Aorta (tissue), 5 donors: ENCODE data around the gene EPB41L5. TPM values are rescaled to one million over a fixed set of nuclear protein-coding genes. Genes with fewer than 3 reads are reported as not detected.

ENCODE experiments used
- ATAC-seq: fragments of 200-7000 bp; cut with Tn5 transposase; one replicate; pipeline ENCODE4 v1.9.1; 2022; ENCODE audit warnings: moderate library complexity; ENCODE audit not compliant: low FRiP score
- DNase-seq, 2 donors: peaks; one replicate each; pipeline ENCODE4 v3.0.0-alpha.2; 2020
- H3K27ac ChIP-seq, 2 donors: one replicate each; pipeline ENCODE4 v1.5.1; 2013; ENCODE audit warnings: low read length in 2 of 2, mild to moderate bottlenecking in 2 of 2, moderate library complexity in 2 of 2, control low read depth in 1 of 2, inconsistent platforms in 1 of 2, low read depth in 1 of 2
- H3K27me3 ChIP-seq, 2 donors: one replicate each; pipeline ENCODE4 v1.6.1; 2013; ENCODE audit warnings: control low read depth in 1 of 2, low read length in 1 of 2, mild to moderate bottlenecking in 1 of 2, moderate library complexity in 1 of 2; ENCODE audit not compliant: insufficient read depth in 2 of 2, control insufficient read depth in 1 of 2
- H3K36me3 ChIP-seq, 2 donors: one replicate each; pipeline ENCODE4 v1.6.1; 2013; ENCODE audit warnings: control low read depth in 1 of 2, low read length in 1 of 2, mild to moderate bottlenecking in 1 of 2; ENCODE audit not compliant: insufficient read depth in 2 of 2, control insufficient read depth in 1 of 2
- H3K4me1 ChIP-seq, 2 donors: one replicate each; pipeline ENCODE4 v1.6.1; 2013; ENCODE audit warnings: low read length in 2 of 2, control low read depth in 1 of 2, mild to moderate bottlenecking in 1 of 2, moderate library complexity in 1 of 2; ENCODE audit not compliant: insufficient read depth in 2 of 2, control insufficient read depth in 1 of 2
- H3K4me3 ChIP-seq, 2 donors: one replicate each; pipeline ENCODE4 v1.5.1; 2013; ENCODE audit warnings: low read length in 2 of 2, control low read depth in 1 of 2, mild to moderate bottlenecking in 1 of 2
- H3K9me3 ChIP-seq: one replicate; pipeline ENCODE4 v1.6.1; 2013; ENCODE audit warnings: mild to moderate bottlenecking, low read length; ENCODE audit not compliant: control insufficient read depth
- WGBS, 2 donors: extraction: QIAGEN DNeasy Blood & Tissue Kit; methylation state at CpG; one replicate each; pipeline ENCODE4 v1.1.7; 2013; 5-methylcytosine and 5-hydroxymethylcytosine counted together
- intact Hi-C, 2 donors: fragments of 100-400 bp; cut with DNase I; formaldehyde crosslinking; loops; one replicate each; pipeline versions ENCODE4 v1.14.2 to v1.15.0; 2022
- polyA plus RNA-seq, 2 donors: library from polyadenylated mRNA; stranded (reverse); fragments of 200-250 nt; gene quantifications; one replicate each; pipeline ENCODE4 v1.2.3, GENCODE V29; 2013
- total RNA-seq, 2 donors: library from RNA; stranded (reverse); fragmentation: NEBNext Ultra II Directional; extraction: Animal tissue kit (Norgen Biotek cat#: 25700); gene quantifications; one replicate each; pipeline ENCODE4 v1.2.1, GENCODE V29; 2021
- donor health status: healthy with polysubstance abuse.
- donor health status: Bipolar disorder and iron deficiency.
- donor health status: DM: no; HTN: no; CAD: no.
- donor health status: DM: no; HTN: no; CAD: no.
- donor health status: DM: yes; HTN: yes; CAD: no.

Gene EPB41L5
- total and polyA plus RNA-seq, 4 donors, result 4.3 to 21.8 (median 11.4) TPM

DNA sequence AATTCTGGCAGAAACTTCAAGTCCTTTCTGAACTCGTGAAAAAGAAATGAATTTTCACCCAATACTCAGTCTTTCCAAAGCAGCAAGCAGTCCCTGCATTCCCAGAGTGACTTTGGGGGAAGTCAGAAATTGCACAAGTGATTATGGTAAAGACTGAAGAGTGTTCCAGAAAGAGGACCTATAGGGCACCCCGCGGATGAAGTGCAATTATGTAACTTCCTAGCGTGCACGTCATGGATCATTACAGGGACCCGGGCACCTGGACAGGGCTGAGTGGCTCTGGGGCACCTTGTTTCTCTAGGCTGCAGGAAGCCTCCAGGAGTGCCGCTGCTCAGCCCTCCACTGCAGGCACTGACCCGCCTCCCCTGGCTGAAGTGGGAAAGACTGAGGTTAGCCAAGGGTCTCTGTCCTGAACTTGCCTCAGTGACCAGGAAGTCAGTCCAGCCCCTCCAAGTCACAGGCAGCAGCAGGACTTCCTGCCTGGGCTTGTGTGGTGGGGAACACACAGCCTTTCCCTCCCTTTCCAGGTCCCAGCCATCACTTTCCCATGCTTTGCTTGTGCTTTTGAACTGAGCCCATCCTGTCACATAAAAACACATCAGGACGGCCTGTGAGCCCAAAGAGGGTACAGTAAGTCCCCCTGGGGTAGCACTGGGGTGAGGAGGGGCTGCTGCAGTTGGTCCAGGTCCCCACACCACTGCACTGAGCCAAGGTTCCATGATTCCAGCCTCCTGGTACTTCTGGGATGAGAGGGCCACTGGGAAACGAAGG lies 190.6 kb downstream of the EPB41L5 start:
- DNase-seq, result no peak
- no peaks in the 10 kb centered on the region for H3K9me3 ChIP-seq
- ATAC-seq, result peak; percentile 44
- H3K27ac ChIP-seq, result no peak overlapping the region
- no peak overlapping the region for H3K4me3 ChIP-seq
- H3K27me3 ChIP-seq, result no peaks in the 10 kb centered on the region
- H3K4me1 ChIP-seq, result no peaks in the 10 kb centered on the region
- 69 to 71% methylated on average over 10 of the region's 10 CpGs for WGBS, 2 donors
- intact Hi-C loops, result no loop called here
- no peaks in the 10 kb centered on the region for H3K36me3 ChIP-seq

DNA sequence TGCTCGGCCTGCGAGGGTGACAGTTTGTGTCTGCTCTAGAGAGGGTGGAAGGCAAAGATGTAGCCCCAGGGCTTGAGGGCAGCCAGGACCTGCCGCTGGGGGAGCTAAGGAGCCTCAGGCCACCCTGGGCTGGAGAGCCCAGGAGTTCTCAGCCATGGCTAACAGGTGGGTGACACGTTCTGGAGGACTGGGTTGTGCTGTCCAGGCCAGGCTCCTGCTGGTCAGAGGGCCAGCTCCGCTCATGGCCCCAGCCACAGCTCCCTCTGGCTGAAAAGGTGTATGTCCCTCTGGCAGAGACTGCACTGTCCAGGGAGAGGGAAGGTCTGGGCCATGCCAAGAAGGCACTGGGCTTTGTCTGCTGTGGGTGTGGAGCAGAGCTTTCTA lies 191.1 kb downstream of the EPB41L5 start:
- intact Hi-C loops, result no loop called here
- no peak overlapping the region for H3K4me3 ChIP-seq
- WGBS, 2 donors, result 87 to 88% methylated on average over 5 of the region's 5 CpGs
- no peak for DNase-seq
- no peak for ATAC-seq
- H3K9me3 ChIP-seq, result no peaks in the 10 kb centered on the region
- H3K27me3 ChIP-seq, result no peaks in the 10 kb centered on the region
- H3K36me3 ChIP-seq, result no peaks in the 10 kb centered on the region
- no peak overlapping the region for H3K27ac ChIP-seq
- no peaks in the 10 kb centered on the region for H3K4me1 ChIP-seq

DNA sequence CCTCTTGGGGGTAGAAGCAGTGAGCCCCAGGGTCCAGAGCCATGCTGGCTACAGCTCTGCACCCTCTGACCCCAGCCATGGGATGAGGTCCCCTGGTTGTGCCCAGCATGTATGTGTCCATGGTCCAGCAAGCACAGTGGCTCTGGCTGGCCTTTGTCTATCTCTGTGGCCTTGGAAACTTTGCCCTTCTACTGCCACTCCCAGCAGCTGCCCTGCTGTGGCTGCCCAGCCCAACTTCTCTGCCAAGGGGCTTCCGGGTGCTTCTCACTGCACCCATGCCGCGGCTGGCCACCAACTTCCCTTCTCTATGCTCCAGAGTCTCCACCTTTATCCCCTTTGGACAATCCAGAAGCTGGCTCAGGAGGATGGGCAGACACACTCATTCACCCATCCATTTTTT lies 191.5 kb downstream of the EPB41L5 start:
- no peak overlapping the region for H3K4me3 ChIP-seq
- H3K27me3 ChIP-seq, result no peaks in the 10 kb centered on the region
- H3K4me1 ChIP-seq, result no peaks in the 10 kb centered on the region
- DNase-seq, result no peak
- peak; percentile 16 for ATAC-seq
- intact Hi-C loops, result no loop called here
- H3K9me3 ChIP-seq, result no peaks in the 10 kb centered on the region
- no peak overlapping the region for H3K27ac ChIP-seq
- WGBS, 2 donors, result 58 to 88% methylated on average over 3 of the region's 3 CpGs
- H3K36me3 ChIP-seq, result no peaks in the 10 kb centered on the region

DNA sequence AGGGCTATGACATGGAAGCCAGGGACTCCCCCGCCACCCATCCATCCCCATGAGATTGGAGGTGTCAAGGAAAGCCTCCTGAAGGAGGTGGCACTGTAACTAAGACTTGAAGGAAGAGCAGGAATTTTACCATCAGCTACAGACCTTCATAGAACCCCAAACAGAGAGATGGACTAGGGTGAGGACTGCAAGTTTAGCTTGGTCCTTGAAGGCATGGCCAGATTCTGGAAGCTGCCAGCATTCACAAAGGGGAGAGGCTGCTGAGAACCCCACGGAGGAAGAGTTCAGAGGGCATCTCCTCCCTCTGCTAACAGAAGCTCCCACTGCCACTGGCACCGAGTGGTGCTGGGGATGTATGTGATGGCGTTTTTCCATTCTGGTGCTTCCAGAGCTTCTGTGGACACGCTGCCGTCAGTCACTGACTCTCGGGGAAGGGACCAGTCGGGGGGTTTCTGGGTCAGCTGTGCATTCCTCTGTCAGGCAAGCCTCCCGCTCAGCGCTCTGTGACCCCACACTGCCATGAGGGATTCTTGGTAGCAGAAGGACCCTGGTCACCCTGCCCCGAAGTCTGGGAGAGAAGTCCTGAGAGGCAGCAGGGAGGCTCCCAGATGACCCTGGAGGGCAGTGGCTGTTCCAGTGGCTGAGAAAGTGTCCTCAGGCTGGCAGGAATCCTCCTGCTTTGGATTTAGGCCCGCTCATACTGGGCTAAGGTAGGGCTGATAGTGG lies 192.2 kb downstream of the EPB41L5 start:
- no peak overlapping the region for H3K4me3 ChIP-seq
- intact Hi-C loops, result no loop called here
- H3K27me3 ChIP-seq, result no peaks in the 10 kb centered on the region
- WGBS, 2 donors, result 87 to 92% methylated on average over 12 of the region's 12 CpGs
- DNase-seq (no peak), ATAC-seq (no peak)
- no peaks in the 10 kb centered on the region for H3K36me3 ChIP-seq
- H3K27ac ChIP-seq, result no peak overlapping the region
- no peaks in the 10 kb centered on the region for H3K9me3 ChIP-seq
- H3K4me1 ChIP-seq, result no peaks in the 10 kb centered on the region

DNA sequence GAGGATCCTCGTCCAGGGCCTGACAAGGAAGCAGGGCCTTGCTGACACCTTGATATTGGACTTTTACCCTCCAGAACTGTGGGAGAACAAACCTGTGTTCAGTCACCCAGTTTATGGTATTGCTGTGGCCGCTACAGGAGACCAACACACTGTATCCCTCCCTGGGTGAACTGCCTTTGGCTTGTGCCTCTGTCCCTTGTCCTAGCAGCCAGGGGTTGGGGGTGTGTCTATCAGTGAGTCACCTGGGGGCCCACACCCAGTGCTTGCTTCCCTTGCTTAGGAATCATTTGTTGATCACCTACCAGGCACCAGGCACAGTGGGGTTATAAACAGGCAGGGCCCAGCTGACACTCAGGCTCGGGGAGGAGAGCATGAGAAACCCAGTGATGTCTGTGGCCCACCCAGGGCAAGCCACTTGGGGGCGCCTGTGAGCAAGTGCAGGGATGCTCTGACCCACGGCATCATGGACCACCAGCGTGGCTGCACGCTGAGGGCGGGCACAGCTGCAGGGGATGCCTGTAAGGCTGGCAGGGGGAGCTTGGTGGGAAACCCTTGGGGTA lies 193.2 kb downstream of the EPB41L5 start:
- intact Hi-C loops, result no loop called here
- H3K27ac ChIP-seq, result no peak overlapping the region
- H3K4me1 ChIP-seq, result no peaks in the 10 kb centered on the region
- DNase-seq (peak in 1 of 2 donors; percentile 82), ATAC-seq (no peak)
- H3K36me3 ChIP-seq, result no peaks in the 10 kb centered on the region
- 66 to 73% methylated on average over 8 of the region's 8 CpGs for WGBS, 2 donors
- H3K4me3 ChIP-seq, result no peak overlapping the region
- no peaks in the 10 kb centered on the region for H3K27me3 ChIP-seq
- H3K9me3 ChIP-seq, result no peaks in the 10 kb centered on the region

DNA sequence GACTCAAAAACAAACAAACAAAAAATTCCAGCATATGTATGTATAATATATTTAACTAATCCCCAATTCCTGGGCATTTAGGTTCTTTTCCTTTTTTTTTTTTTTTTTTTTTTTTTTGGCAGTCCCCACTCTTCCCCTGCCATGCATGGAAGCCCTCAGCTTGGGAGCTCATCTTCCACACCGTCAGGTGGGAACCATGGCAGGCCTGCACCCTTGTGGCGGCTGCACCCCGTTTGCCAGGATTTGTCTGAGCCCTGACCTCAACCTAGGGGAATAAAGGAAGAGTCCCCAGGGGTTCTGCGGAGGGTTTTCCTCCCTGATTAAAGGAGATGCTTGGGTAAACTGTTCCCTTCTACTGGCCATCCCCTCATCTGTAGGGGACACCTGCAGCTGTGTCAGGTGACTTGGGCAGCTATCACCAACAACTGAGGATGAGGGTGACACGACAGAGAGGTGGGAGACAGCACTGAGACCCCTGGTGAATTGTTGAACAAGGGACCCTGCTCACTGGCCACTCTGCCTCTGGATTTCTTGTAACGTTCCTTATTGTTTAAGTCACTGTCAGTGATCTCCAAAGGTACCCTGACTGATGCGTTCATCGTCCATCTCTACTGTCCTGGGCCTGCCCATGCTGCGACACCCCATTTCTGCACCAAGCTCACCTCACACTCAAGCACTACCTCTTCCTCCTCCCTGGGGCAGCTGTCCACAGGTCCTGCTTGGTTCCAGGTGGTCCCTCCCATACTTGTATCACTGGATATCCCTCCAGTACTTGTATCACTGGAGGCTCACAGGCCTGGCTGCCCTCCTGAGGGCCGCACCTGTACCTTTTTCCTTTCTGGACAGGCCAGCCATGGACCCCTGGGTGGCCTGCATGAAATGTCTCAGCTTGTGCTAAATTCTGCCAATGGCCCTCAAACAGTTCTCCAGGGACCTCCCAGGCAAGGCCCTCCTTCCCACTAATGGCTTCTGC lies 195.8 kb downstream of the EPB41L5 start:
- intact Hi-C loops, result no loop called here
- Histone ChIP-seq H3K4me3 (no peak overlapping the region), H3K4me1 (no peaks in the 10 kb centered on the region), H3K27me3 (no peaks in the 10 kb centered on the region), H3K27ac (no peak overlapping the region), H3K9me3 (no peaks in the 10 kb centered on the region), H3K36me3 (no peaks in the 10 kb centered on the region)
- WGBS, 2 donors, result 92 to 95% methylated on average over 10 of the region's 10 CpGs
- ATAC-seq (no peak), DNase-seq (no peak)

DNA sequence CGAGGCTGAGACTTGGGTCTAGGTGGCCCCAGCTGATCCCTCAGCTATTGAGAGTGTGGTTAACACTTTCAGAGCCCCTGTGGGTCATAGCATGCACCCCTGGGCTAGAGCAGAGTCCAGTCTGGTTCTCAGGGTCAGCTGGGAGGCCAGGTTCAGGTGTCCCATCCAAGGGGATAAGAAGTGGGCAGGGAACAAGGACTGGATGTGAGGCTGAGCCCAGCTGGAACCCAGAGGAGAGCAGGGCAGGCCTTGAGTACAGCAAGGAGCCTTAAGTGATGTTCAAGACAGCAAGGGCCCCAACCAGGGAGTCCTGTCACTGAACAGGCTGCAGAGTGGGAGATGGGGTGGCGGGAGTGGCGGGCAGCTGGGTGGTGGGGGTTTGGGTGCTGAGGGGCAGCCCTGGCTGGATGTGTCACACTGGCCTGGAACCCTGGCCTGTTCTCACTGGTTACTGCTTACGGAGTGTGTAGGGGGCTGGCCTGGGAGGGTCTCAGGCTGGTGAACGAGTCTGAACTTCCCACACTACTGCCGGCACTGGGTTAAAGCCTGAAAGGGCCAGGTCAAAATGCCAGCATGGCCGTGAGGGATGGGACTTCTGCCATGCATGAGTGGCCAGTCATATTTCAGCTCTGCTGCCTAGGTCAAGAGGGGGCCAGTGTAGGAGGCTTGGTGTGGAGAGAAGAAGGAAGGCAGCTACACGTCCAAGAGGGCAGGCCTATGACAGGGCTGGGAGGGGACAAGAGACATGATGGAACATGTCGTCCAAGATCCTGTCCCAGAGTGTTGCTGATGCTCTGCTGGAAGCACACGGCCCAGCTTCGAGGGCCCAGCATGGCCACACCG lies 196.8 kb downstream of the EPB41L5 start:
- Histone ChIP-seq H3K27ac (no peak overlapping the region), H3K36me3 (no peaks in the 10 kb centered on the region), H3K27me3 (no peaks in the 10 kb centered on the region), H3K9me3 (no peaks in the 10 kb centered on the region), H3K4me1 (no peaks in the 10 kb centered on the region), H3K4me3 (no peak overlapping the region)
- ATAC-seq (peak; percentile 28), DNase-seq (peak in 1 of 2 donors; percentile 30)
- 73 to 82% methylated on average over 12 of the region's 12 CpGs for WGBS, 2 donors
- intact Hi-C loops, result no loop called here
